HG03064 (cell line): ENCODE data around the gene ZNF41.

ENCODE experiments used
- ATAC-seq: cut with Tn5 transposase; IDR thresholded peaks from one replicate; pipeline ENCODE4 v1.9.1; 2021; ENCODE audit warnings: low read depth; ENCODE audit not compliant: unreplicated experiment

Gene ZNF41

DNA sequence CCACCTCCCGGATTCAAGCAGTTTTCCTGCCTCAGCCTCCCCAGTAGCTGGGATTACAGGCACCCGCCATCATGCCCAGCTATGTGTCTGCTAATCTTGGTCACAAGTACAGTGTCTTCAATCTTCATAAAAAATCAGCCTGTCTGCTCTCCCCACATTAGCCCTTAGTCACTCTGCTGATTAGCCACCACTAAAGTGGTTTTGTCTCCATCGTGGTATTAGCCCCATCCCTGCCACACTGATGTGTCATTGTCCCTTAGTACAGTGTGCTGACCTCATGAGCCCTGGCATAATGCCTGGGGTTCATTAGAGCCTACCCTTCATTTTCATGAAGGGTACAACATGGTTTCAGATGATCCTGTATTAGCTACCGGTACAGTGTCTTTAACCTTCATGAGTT, 62.8 kb downstream of the ZNF41 start:
- no peak for ATAC-seq

DNA sequence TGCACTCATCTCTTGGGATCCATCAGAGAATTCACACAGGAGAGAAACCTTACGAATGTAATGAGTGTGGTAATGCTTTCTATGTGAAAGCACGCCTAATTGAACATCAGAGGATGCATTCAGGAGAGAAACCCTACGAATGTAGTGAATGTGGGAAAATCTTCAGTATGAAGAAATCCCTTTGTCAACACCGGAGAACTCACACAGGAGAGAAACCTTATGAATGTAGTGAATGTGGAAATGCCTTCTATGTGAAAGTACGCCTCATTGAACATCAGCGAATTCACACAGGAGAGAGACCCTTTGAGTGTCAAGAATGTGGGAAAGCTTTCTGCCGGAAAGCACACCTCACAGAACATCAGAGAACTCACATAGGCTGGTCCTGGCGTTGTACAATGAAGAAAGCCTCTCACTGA, 69.8 kb downstream of the ZNF41 start:
- ATAC-seq: no peak
